LNCAP (cell line): ENCODE data around the gene PLA2G4A.

ENCODE experiments used
- TF ChIP-seq, protein P1 (sequence below): fragments of 450-650 bp; IDR thresholded peaks from 2 replicates; pipeline ENCODE4 v1.5.1; 2017; ENCODE audit warnings: mild to moderate bottlenecking

Gene PLA2G4A

DNA sequence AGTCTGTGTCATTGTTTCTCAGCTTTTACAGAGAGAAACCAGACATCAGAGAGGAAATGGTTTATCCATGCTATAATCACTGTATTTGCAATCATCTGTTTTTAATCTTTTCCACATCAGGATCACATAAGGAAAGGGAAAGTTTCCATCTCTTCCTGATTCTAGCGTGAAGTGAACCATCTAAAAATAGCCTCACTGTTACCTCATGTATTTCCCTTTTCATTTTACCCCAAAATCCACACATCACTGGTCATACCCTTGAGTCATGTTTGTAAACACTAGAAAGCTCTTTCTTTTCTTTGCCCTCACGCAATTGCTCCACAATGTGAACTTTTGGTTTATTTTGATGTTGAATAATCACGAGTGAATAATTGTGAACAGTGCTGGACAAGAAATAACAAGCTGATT, 146.0 kb downstream of the PLA2G4A start:
- TF ChIP-seq, protein P1, sequence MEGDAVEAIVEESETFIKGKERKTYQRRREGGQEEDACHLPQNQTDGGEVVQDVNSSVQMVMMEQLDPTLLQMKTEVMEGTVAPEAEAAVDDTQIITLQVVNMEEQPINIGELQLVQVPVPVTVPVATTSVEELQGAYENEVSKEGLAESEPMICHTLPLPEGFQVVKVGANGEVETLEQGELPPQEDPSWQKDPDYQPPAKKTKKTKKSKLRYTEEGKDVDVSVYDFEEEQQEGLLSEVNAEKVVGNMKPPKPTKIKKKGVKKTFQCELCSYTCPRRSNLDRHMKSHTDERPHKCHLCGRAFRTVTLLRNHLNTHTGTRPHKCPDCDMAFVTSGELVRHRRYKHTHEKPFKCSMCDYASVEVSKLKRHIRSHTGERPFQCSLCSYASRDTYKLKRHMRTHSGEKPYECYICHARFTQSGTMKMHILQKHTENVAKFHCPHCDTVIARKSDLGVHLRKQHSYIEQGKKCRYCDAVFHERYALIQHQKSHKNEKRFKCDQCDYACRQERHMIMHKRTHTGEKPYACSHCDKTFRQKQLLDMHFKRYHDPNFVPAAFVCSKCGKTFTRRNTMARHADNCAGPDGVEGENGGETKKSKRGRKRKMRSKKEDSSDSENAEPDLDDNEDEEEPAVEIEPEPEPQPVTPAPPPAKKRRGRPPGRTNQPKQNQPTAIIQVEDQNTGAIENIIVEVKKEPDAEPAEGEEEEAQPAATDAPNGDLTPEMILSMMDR, result no peak

GRCh38 chr1:186975220-186975619, 146.5 kb downstream of the PLA2G4A start:
- TF ChIP-seq, protein P1, result no peak

DNA sequence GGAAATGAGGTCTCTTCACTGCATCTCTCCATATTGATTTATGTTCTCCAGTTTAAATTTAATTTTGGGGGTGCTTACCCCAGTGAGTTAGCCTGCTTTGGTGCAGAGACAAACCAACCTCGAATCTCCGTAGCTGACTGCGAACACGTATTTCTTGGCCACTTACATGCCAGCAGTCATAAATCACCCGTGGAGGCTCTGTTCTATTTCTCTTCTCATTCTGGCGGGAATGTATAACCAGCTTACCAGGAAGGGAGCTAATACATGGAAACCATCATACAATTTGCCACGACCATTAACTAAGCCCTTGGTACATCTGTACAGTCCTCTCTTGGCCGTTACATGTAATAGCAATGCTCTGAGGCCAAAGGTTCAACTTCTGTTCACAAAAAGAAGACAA, 148.0 kb downstream of the PLA2G4A start:
- TF ChIP-seq, protein P1, result no peak

GRCh38 chr1:186977266-186977957, 148.7 kb downstream of the PLA2G4A start:
- TF ChIP-seq, protein P1, result no peak

DNA sequence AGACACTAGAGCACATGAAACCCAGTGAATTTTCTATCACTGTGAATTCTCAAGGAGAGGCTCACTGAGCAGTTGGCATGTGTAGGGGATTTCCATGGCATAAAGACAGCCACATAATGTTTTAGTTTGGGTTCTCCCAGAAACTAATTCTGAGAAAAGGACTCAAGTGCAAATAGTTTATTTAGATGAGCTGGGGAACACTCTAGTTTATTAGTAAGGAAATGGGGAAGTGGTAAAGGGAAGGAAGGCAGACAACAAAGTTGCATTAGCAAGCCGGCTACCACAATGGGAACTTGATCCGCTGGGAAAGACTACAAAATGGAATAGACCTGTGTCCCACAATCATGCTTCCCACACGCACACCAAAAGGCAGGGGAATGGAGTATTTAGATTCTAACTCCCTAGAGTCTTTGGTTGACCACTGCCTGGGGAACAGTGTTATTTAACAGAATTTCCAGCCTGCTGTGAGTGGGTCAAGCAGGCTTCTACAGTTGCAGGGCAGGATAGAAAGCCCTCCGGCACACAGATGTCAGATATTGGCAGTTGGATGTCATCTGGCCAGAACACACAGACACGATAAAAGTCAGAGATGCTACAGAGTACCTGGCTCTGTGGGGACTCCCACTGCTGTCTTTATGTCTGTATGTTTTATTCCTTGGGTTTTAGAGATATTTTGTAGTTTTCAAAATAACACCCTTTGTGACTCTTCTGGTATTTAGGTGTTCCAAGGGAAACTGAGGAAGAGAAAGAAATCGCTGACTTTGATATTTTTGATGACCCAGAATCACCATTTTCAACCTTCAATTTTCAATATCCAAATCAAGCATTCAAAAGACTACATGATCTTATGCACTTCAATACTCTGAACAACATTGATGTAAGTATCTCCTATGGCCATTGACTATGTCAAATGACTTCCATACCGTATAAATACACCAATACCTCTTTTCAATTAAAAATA, 150.1 kb downstream of the PLA2G4A start:
- TF ChIP-seq, protein P1, result no peak

- TF ChIP-seq, protein P1, result no peak
These were observed 151.7 kb downstream of the PLA2G4A start for GRCh38 chr1:186980400-186980799.

DNA sequence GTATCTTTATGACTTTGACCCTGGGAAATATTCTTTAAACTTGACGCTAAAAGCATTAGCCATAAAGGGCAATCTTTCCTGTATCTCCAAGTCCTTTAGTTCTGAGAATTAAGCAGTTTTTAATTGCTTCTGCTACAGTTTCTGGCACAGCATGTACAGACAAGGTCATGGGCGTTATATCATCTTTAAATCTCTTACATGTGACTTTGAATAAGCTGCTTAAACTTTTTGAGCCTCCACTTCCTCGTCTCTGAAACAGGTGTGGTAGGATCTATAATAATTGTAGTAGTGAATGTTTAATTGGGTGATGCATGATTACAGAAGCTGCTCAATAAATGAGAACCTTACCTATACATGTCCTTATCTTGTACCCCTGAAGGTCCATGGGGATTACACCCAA, 153.4 kb downstream of the PLA2G4A start:
- TF ChIP-seq, protein P1, result no peak
